Measurements from ENCODE around the gene SKA1.
"Not testable (repeated sequence)": the region's sequence is repeated elsewhere in the genome, so short reads cannot be mapped to it uniquely, and the experiment has no call there.

SKA1 gene

DNA sequence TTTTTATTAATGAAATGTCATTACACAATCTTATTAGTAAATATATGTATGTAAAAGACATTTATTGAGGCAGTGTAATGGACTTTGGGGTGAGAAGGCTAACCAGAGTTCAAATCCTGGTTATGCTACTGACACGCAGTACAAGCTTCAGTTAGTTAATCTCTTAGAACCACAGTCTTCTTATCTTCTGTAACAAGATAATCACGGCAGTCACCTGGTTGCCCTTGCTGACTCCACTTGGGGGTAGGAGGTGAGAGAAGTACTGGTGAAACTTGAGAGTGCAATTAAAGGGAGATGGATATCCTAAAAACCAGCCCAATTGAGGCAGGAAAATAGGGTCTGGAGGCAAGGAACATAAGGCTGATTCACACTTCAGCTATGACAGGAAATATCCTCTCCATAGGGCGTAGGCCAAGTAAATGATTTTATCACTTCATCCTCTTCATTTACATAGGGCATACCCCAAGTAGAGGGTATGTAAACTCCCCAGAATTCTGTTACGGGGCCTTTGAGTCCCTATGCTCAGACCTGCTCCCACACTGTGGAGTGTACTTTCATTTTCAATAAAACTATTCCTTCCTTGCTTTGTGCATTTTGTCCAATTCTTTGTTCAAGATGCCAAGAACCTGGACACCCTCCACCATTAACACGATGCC is 21.3 kb downstream of the SKA1 start:
- no peak for FAIRE-seq

DNA sequence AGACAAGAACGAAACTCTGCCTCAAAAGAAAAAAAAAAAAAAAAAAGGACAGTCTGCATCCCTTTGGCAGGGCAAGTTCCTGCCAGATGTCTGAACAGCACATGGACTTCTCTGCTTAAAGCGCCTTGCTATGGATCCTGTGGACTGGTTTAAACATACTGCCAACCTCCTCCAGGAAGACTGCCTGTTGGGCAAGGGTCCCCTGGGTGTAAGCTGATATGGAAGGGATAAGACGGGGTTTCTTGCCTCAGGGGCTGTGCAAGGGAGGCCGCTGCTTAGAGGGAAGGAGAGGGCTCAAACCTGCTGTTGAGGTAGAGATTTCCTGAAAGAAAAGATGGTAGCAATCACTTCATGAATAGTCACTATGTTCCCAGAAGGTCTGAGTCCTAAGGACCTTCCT is 22.2 kb downstream of the SKA1 start:
- FAIRE-seq = no peak

DNA sequence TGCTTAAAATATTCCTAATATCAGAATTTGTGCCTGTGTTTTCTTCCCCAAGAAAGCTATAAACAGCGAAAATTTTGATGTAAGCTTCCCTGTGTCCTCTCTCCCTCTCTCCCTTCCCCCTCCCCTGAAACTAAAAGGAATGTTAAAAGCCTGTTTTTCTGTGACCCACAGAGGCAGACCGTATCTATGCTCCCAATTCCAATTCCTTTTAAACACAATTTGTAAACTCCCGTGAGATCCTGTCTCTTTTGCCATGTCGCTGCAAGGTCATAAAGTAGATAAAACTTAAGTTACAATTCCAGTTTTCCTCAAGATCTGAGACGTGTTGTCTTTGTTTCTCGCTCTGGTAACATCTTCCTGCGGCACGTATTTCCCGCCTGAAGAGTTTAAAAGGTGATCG is 23.3 kb downstream of the SKA1 start:
- FAIRE-seq = no peak

DNA sequence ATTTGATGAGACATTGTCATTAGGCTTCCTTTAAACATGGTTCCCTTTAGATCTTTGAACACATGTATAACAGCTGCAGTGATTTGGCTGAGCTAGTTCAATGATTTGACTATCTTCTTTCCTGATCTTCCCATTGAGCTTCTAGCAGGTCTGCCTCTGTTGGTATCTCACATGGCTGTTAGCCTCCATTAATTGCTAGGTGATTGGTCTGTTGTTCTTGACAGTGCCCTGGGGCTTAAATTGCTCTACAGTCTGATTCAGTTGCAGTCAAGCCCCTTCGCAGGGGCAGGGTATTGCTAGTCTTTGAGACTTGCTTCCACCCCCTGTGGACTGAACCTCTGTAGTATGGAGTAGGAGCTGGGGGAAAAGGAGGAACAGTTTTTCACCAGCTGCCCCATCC is 24.1 kb downstream of the SKA1 start:
- no peak for FAIRE-seq

DNA sequence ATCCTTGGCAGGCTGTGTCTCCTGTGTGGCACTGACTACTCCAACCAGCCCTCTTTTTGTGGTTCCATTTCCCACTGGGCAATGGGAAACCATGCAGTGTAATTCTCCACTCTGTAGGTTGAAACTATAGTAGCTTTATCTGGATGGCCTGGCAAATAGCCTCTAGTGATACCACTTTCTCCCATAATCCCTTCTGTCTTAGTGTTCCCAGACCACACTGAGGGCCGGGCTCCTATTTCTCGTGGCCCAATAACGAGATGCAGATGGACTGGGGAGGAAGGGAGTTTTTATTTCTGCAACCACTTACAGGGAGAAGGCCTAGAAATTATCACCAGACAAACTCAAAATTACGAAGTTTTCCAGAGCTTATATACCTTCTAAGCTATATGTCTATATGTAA is 24.7 kb downstream of the SKA1 start:
- no peak for FAIRE-seq

DNA sequence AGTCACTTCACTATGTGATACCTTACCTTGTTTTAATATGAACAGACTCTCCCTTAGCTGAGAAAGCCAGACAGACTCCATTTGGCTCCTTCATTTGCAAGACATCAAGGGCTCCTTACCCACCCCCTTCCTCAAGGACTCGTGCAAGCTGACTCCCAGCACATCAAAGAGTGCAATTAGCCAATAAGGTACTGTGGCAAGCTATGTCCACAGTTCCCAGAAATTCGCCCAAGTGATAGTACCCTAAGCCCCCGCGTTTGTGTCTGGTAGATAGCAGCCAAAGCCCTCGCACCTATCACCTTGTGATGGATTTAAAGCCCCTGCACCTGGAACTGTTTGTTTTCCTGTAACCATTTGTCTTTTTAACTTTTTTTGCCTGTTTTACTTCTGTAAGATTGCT is 25.6 kb downstream of the SKA1 start:
- FAIRE-seq = not testable (repeated sequence)

DNA sequence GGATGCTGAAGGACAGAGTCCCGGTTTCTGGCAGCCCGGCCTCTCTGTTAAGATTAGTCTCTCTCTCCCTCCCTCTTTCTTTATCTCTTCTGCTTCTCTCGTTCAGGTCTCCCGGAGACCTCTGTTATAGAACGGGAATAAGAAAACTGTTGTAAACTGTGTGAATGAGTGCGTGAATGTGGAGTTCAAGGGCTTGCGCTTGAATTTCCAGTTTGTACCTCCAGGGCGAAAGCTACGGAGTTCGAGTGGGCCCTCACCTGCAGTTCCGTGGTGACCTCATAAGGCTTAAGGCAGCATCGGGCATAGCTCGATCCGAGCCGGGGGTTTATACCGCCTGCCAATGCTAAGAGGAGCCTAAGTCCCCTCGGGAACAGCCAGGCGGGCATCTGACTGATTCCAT is 26.4 kb downstream of the SKA1 start:
- FAIRE-seq = no peak

DNA sequence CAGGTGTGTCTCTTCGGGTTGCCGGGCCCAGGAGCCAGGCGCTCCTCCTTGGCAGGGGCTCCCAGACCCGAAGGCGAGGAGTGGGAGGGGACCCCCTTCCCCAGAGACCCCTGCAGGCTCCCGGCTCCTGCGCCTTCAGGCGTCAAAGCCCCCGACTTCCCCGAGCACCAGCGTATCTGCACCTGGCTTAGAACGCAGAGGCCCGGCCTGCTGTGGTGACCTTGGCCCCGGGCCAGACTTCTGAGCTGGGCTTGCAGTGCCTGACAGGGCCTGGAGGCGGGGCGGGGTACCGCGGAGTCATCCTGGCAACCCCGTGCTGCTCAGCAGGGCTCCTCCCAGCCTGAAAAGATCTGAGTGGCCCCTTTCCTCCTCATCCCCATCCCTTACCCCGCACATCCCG is 27.0 kb downstream of the SKA1 start:
- FAIRE-seq = no peak

DNA sequence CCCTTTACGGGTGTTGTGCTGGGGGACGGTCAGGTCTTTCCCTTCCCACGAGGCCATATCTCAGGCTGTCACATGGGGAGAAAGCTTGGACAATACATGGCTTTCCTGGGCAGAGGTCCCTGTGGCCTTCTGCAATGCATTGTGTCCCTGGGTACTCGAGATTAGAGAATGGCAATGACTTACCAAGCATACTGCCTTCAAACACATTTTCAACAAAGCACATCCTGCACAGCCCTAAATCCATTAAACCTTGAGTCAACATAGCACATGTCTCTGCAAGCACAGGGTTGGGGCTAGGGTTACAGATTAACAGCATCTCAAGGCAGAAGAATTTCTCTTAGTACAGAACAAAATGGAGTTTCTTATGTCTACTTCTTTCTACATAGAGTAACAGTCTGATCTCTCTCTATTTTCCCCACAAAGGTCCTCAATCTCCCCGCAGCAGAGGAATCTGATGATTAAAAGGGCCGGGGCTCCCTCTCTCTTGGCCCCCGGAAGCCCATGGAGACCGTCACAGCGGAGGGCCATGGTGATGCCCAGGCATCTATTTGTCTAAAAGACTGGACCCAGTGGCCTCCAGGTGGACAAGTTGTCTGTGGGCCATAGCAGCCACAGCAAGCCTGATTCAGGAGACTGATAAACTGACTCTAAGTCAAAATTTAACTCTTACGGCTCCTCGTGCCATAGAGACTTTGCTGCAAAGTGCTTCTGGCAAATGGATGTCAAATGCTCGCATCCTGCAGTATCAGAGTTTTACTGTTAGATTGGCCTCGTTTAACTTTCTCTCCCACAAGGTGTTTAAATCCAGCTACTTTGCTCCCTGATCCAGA is 30.1 kb downstream of the SKA1 start:
- not testable (repeated sequence) for FAIRE-seq

DNA sequence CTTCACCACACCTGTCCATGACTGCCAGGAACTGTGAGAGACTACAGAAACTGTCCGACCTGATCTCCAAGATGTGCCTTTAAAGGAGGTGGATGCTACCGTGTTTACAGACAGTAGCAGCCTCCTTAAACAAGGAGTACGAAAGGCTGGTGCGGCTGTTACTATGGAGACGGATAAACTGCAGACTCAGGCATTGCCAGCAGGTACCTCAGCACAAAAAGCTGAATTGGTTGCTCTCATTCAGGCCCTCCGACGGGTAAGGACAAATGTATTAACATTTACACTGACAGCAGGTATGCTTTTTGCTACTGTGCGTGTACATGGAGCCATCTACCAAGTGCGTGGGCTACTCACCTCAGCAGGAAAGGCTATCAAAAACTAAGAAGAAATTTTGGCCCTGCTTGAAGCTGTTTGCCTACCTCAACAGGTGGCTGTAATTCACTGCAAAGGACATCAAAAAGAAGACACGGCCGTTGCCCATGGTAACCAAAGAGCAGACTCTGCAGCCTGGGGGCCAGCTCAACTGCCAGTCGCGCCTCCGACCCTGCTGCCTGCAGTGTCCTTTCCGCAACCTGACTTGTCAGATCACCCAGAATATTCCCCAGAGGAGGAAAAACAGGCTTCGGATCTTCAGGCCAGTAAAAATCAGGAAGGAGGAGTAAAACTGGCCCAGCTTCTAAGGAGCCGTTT is 30.9 kb downstream of the SKA1 start:
- FAIRE-seq = no peak

DNA sequence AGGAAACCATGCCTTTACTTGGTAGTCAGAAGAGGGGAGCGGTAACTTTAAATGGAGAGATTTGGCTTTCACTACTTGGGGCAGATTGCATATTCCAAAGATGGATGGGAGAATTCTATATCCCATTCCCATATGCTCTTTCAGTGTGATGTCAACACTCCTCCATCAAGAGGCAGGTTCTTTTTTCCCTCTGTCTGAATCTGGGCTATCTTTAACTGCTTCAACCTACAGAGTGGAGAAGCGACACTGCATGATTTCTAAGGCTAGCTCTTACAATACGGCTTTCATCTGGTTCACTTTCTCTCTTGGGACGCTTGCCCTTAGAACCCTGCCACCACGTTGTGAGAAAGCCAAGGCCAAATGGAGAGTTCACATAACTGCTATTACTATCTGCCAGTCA is 34.4 kb downstream of the SKA1 start:
- no peak for FAIRE-seq

DNA sequence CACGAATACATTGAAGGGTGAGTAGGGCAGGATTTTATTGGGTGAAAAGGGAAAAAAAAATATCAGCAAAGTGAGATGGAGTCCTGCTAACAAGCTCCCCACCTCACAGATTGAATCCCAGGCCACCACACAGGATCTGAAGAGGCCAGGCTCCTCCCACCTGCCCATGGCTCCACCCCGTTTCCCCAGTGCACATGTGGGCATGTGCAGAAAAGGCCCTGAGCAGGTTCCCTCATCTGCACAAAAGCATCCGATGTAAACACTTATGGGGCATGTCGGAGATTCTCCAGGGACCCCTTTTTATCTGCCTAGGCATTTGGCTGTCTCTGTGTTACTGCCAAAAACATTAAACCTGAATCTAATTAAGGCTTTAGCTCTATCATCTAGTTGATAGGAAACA is 35.2 kb downstream of the SKA1 start:
- no peak for FAIRE-seq

DNA sequence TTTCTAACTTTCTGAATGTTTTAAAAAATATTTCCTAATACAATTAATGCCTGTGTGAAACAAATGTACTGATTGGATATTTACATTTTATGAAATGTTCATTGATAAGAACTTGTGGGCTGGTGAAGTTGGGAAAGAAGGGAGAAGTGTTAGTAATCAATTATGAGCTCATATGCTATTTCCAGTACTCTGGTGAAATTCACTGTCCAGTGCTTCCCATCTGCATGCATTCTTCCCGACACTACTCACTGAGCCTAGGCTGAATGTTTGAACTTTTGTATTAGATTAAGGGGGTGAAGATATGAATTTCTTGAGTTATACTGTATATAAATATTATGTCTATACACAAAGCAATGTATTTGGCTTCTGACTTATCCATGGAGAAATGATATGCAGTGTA is 36.0 kb downstream of the SKA1 start:
- FAIRE-seq = no peak

DNA sequence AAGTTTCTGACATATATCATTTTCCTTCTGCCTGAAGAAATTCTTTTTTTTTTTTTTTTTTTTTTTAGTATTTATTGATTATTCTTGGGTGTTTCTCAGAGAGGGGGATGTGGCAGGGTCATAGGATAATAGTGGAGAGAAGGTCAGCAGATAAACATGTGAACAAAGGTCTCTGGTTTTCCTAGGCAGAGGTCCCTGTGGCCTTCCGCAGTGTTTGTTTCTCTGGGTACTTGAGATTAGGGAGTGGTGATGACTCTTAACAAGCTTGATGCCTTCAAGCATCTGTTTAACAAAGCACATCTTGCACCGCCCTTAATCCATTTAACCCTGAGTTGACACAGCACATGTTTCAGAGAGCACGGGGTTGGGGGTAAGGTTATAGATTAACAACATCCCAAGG is 42.0 kb downstream of the SKA1 start:
- not testable (repeated sequence) for FAIRE-seq

DNA sequence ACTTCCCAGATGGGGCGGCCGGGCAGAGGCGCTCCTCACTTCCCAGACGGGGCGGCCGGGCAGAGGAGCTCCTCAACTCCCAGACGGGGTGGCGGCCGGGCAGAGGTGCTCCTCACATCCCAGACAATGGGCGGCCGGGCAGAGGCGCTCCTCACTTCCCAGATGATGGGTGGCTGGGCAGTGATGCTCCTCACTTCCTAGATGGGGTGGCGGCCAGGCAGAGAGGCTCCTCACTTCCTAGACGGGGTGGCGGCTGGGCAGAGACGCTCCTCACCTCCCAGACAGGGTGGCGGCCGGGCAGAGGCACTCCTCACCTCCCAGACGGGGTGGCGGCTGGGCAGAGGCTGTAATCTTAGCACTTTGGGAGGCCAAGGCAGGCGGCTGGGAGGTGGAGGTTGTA is 42.9 kb downstream of the SKA1 start:
- not testable (repeated sequence) for FAIRE-seq

DNA sequence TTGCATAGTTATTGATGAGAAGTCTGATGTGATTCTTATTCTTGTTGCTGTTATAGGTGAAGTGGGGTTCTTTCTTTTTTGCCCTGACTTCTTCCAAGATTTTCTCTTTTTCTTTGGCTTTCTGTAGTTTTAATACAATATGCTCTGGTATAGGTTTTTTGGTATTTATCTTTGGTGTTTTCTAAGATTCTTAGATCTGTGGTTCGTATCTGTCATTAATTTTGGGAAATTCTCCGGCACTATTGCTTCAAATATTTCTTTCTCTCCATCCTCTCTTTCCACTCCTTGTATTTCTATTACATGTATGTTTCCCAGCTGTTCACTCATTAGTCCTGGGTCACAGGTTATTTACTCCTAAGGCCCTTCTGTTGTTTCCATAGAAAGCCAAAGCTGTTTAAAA is 43.8 kb downstream of the SKA1 start:
- FAIRE-seq = no peak

DNA sequence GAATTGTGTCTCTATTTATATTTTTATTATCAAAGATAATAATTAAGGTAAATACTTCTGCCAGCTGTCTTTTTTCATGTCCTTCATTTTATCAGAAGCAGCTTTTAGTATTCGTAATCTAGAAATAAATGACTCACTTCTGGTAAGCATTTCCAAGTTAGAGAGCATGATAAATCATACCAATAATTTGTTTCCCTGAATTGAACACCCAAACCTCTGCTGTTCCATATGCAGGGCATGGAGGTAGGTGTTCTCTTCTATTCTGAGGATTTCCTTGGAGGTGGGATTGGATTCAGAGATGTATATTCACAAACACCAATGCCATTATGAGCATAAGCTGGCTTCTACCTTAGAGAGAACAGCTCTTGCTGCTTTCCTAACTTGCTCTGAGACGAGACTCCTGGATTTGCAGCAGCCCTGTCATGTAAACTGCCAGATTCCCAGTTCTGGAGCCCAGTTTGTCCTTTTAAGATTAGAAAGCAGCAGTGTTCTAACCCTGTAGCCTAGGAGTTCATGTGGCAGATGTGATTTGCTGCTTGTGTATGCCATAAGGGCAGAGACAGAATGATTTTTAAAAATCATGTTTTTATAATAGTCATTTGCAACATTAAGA is 47.5 kb downstream of the SKA1 start:
- FAIRE-seq = no peak

DNA sequence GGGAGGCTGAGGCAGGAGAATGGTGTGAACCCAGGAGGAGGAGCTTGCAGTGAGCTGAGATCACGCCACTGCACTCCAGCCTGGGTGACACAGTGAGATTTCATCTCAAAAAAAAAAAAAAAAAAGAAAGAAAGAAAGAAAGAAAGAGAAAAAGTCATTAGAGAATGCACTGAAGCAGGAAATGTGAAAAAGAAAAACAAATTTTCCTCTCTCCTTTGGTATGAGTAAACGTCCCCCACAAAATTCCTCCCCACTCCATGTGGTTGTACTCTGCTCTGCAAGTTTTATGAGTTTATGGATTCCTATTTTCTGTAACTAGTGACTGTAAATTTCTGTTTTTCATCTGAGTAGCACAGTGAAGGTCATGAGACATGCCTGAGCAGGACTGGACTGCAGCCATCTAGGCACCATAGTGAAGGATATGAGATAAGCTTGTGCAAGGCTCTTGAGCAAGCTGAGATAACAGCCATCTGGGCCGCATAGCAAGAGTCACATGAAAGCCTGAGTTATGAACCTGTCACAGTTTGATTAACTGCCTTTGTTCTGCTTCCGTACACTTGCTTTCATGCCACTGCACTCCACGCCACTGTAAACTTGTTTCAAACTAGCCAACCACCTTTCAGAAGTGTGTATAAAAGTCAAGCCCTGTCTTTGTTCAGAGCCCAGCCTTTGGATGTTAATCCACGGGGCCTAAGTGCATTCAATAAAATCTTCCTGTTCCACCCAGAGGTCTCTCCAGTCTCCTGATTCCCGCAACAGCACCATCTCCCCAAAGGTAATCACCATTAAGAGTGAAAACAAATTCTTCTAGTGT is 50.2 kb downstream of the SKA1 start:
- FAIRE-seq = no peak

DNA sequence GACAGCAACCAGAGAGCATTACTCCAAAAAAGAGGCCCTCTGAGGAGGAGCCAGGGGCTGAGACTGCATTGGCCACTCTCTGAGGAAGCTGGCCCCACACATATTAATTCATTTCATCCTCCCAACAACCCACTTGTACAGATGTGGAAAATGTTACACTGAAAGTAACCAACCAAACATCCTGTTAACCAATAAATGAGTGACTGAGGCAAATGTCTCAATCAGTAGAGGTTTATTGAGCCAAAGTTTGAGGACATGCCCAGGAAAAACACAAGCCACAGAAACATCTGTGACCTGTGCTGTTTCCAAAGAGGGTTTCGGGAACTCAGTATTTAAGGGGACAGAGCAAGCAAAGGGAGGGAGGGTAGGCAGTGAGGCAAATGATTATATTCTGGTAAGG is 53.0 kb downstream of the SKA1 start:
- FAIRE-seq = no peak

DNA sequence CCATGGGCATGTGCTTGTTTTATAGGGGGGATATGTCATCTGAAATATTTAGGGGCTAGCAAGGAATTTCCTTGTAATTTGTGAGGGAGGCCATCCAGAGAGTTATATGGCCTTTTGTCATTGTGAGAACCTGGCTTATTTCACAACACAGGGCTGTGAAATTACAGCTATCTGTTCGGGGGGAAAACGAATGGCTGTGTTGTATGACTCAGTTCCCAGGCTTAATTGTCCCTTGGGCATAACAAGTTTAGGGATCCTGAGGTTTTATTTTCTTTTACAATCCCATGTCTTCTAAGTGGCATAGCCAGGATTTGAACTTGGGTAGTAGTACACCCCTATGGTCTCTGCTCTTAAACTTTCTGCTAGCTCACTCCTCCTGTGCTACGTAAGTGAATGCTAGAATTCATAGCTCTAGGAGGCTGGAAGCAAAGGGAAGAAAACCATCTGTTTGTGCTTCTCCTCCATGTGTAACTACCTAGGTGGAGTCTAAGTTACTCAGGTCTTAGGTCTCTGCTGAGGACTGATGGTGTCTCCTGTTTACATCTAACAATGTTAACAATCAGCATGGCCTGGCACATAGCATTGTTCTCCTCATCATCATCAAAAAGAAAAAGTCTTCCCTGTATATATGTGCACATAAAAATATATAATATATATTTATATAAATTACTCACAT is 53.8 kb downstream of the SKA1 start:
- FAIRE-seq = no peak

DNA sequence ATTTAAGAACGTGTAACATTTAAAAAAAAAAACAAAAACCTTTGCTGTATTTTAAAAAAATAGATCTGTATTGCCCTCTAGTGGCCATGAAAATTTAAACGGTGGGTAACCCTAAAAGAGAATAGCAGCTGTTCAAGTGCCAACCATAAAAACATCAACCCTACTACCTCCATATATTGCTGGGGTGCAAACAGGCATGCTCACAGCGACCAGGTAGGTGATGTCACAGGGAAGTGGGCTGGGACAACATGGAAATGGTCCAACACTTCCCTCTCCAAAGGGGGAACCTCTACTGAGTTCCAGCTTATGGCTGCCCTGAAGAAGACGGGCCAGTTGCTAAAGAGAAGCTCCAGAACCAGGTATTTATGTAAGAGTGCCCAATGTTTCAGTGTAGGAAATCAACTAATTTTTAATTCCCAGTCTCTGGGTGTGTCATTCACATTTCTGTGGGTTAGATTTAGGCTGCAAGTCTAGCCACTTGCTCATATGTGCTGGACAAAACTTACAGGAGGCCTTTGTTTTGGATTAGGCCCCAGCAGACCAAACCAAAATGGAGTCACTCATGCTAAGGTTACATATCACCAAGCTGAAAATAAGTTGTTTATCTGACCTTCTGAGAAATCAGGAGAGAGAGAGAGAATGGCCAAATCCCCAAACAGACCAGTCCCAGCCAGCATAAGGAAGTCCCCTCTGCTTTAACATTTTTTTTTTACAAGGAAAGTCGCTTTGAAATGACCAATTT is 54.5 kb downstream of the SKA1 start:
- no peak for FAIRE-seq

Measured in colon (tissue), 2 donors.